Hippocampal formation (tissue), 2 donors: ENCODE measurements around the gene EDRF1.
"Not testable (repeated sequence)": the region's sequence is repeated elsewhere in the genome, so short reads cannot be mapped to it uniquely, and the experiment has no call there.

Experiments
- DNase-seq, 2 donors: peaks; one replicate each; lab custom pipeline; 2025; lab: John Stamatoyannopoulos, UW

The EDRF1 gene, protein sequence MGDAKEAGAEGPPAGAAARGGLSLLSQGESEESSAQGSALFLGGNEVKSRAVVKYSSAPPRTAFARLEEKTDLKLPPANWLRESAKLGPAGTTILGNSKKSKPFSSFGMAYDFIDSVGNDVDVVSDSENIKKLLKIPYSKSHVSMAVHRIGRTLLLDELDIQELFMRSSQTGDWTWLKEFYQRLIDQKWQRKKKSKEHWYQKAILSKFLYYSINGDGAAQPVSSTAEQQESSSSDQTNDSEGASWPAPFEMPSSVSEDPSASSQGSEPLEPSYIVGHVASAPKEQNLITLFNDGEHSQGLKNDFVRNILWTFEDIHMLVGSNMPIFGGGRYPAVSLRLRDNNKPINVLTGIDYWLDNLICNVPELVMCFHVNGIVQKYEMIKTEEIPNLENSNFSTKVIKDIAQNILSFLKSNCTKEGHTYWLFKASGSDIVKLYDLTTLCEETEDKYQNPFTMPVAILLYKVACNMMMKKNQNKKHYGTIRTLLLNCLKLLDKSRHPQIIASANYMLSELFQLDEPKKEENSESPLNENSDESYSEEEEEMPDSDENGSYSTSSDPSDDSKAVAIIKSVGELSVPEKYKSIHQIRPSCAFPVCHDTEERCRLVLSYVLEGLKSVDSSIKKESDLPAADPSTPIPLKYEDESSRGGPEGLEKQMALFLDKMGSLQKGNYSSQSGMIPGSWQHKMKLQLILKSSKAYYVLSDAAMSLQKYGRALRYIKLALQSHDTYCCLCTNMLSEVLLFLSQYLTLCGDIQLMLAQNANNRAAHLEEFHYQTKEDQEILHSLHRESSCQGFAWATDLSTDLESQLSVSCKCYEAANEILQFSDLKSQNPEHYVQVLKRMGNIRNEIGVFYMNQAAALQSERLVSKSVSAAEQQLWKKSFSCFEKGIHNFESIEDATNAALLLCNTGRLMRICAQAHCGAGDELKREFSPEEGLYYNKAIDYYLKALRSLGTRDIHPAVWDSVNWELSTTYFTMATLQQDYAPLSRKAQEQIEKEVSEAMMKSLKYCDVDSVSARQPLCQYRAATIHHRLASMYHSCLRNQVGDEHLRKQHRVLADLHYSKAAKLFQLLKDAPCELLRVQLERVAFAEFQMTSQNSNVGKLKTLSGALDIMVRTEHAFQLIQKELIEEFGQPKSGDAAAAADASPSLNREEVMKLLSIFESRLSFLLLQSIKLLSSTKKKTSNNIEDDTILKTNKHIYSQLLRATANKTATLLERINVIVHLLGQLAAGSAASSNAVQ

DNA sequence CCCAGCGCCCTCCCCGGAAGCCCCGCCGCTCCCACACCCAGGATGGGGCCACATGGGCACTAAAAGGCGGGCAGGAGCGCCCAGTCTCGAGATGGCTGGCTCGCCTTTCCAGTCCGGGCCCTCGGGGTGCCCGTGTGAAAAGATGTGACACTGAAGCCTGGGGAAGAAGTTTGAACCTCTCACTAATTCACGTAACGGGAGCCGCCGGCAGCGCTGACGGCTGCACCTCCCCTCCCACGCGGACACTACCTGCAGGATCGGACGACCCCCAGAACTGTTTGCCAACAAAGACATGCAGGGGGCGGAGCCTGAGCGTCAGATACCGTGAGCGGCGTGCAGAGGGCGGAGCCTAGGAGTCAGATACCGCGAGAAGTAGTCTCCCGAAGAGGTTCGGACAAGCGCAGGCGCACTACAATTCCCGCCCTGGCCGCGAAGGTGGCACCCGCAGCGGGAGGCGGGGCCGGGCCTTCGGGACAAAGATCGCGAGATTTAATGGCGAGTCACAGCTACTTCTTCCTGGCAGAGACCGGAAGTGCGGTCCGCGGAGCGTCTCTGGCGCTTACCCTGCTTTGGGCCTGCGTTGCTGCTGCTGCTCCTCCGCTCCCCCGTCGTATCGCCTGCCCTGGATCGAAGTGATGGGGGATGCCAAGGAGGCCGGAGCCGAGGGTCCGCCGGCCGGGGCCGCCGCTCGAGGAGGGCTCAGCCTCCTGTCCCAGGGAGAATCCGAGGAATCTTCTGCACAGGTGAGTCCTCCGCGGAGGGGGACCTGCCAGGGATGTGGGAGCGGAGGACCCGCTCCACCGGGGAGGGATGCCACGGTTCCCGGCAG, at the start of gene EDRF1:
Gene EDRF1 (plus strand): TSS at position 537 of the 829 bp plus-strand sequence. CDS start 99 bp downstream, at position 636.
- peak; percentile 98 for DNase-seq

DNA sequence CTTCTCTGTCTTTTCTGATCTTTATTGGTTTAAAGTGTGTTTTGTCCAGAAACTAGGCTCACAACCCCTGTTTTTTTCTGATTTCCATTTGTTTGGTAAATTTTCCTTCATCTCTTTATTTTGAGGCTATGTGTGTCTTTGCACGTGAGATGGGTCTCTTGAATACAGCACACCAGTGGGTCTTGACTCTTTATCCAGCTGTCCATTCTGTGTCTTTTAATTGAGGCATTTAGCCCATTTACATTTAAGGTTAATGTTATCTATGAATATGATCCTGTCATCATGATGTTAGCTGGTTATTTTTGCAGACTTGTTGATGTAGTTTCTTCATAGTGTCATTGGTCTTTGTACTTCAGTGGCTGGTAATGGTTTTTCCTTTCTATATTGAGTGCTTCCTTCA, 46.6 kb upstream of the EDRF1 start:
- DNase-seq: no peak

DNA sequence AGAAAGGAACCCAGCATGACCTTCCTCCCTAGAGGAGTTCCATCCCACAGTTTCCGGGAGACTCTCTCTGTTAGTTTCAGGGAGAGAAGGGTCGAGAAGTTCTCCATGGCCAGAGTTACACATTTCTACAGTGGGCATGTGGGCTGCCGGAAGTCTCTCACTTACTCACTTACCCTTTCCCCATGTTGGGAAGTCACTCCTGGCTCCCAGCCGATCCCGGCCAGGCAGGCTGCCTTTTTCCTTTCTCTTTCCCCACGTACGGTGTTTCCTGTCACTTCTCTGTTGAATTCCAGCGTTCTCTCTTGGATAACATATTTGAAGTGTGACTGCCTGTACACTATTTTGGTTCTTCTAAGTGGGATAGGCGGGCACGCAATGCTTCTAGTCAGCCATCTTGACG, 40.1 kb upstream of the EDRF1 start:
- no peak for DNase-seq

DNA sequence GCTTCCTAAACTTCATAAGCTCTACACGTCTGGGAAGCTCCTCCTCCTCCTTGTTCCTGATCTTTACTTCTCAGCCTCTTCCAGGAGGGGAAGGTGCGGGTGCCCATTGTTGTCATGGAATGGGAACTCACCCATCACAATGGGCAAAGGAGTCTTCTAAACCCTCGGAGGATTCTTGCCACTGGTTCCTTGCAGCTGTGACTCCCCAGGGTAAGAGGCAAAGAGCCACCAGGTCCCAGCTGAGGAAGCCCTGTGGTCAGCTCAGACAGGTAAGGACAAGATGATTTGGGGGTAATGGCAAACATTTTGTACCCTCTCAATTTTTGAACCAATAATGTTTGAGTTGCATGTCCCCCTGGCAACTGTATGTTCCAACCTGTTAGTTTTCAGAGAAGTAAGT, 36.4 kb upstream of the EDRF1 start, which contains the start of gene TEX36:
Gene TEX36 (minus strand): TSS at position 101 of the 400 bp plus-strand sequence. CDS start 174 bp downstream, outside the sequence.
- DNase-seq: no peak

DNA sequence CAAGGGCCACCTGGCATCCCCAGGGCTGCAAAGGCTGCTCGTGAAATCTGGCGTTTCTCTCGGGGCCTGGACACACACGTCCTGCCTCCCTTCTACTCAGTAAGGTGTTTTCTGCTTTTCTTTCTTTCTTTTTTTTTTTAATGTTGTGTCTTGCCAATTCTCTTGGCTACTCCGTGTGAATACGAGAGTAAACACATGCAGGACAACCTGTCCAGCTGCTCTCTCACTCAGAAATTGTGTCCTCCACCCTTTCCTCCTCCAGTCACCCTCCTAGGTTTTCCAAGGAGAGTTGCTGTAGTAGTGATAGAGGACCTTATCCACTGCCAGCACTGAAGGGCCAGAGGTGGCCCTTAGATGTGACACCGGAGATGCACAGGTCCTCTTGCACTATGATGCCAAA, 35.7 kb upstream of the EDRF1 start:
- no peak for DNase-seq

DNA sequence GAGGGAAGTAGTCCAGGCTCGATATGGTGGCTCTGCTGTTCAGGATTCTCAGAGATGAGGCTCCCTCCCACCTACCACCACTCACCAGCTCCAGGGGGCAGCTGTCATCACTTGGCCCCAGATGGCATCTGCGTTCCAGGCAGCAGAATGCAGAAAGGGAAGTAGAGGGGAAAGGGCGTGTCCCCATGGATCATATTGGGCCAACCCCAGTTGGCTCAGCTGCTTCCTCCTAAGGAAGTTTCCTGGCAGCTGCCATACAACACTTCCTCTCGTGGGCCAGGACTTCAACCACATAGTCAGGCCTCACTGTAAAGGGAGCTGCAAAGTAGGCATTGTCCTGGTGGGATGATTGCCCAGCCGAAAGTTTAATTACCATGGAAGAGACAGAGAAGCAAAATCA, 34.9 kb upstream of the EDRF1 start:
- no peak for DNase-seq

DNA sequence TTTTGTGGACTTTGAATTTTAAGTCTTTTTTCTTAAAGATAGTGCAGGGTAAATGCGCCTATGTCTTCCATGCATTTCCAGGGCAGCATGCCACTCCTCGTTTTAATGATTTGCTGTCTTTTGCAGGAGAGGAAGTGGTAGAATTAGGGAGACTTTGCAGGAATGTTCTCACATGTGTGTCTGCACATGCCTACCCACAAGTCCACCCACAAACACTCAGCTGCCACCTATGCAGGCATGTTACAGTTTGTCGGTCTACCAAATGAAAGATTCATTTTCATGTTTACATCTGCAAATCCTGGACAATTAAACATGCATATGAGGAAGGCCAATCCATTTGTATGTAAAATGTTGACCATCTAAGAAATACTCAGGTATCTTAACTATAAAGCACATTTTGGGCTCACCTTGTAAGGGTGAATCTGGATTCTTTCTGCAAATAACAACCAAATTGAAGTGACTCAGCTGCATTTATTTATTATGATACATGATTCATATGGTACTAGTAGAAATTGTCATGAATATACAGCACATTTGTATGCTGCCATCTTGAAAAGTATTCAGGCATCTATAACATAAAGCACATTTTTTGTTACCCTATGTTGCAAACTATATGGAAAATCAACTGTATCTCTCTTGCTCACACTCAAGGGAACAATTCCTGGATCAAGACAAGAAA, 31.9 kb upstream of the EDRF1 start:
- no peak for DNase-seq

DNA sequence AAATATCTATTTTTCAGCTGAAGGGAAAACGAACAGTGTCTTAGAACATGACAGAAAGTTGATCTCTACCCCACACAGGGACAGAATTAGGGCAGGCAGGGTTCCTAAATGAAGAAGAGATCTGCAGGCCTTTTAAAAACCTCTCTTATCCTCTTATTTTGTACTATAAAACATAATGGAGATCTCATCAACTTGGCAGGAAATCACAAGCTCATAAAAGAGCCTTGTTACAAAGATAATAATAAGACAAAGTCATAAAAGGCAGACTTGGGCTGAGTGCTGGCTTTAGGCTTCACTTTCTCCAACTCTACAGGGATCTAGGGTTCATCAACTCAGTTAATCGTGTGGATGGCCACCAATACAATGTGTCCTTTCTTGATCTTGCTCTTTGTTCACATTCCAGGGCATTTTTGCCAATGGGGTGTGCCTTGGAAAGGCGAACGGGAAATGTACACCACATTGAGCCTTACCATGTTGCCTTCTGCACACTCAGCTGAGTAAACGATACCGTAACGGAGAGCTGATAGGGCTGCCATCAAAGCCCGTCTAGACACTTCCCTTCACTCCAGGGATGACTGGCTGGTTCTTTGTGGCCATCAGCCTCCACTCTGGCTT, 29.4 kb upstream of the EDRF1 start:
- no peak for DNase-seq

DNA sequence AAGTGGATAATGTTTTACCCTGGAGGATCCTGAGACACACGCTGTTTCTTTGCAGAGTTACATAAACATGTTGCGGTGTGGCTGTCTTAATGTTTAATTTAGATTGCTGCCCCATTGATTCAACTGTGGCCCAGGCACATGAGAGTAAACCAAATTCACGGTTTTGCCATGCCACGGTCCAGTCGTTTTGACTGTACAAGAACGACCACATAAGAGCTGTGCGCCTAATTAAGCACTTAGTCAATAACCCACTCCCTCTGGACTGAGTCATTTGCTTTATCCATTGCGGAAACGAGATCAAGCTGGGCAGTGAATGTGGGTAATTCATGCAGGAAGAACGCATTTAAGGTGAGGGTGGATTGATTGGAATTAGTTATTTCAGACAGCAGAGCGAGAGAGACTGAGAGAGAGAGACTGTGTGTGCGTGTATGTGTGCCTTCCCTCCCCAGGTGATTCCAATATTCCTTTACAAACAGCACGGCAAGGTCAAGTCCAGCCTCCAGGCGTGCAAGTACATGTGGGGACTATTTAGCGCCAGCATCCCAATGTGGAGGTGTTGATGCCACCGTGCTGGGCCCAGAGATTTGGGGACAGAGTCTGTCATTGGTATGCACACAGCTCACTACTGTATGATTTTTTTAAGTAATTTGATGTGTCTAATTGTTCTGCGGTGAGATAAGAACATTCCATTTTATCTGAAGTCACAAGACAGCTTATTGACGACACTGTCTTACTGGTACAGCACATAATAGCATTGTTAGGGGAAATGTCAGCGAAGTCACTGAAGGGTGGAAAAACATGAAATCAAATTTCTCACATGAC, 28.1 kb upstream of the EDRF1 start:
- DNase-seq: no peak

DNA sequence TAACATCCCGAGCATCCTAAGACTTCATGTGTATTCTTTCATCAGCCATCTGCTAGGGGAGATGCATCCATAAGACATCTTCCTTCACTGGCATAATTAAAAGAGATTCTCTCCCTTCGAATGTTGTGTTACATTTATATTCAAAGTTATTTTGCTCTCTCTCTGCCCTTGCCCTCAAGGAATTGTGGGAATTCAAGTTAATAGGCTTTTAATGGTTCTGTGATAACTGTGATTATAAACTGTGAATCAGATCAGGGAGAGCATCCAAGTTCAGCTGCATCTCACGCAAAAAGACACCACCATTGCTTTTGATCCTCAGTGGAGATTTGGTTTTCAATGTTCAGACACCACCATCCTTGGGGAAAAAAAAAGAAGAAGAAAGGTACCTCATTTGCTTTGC, 27.3 kb upstream of the EDRF1 start:
- no peak for DNase-seq

DNA sequence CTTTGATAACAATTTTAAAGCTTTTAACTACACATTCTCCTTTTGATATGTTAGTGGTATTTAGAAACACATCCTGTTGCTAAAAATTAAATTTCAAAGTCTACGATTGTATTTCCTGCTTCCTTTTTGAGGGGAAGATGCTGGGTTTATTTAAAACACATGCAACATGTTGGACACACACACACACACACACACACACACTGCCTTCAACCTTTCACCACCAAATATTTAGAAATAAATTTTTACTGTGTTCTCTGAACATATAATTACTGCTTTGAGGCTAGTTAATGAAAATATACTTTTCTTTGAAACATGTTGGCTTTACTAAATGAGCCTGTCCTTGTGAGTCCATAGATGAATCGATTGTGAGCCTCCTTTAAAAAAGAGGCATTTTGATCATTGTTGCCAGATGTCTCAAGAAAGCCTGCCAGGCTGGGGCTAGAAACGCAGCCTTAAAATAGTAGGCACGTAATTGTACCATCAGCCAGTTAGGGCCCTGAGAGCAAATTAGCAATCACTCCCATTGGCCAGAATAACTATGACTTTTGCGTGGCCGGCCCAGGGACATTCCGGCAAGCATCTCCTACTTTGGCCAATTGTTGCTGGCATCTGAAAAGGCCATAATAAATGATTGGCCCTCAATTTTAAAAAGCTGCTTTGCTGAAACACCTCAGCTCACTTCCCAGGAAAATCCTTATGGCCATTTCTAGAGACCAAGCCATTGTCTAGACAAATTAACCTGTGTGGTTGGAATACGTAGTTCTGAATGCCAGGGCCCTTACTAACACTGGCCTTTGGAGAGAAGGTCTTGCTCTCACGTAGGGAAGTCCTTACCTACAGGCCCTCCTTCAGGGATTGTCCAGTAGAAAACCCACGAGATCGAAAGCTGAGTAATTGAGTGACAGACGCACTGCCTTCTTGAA, 26.6 kb upstream of the EDRF1 start:
- no peak for DNase-seq

DNA sequence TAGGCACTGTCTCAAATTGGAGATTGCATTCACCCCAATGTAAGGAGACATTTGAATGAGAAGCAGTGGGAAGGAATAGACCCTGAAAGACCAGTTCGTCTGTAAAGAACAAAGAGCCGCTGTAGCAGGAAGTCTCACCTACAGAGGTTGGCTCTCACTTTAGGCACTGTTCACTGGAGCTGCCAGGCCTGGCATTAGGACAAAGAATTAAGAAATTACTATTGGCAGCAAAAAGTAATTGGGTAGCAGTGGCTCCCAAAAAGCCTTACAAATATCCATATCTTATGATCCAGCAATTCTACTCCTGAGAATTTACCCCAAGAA, 26.0 kb upstream of the EDRF1 start:
- DNase-seq: no peak

DNA sequence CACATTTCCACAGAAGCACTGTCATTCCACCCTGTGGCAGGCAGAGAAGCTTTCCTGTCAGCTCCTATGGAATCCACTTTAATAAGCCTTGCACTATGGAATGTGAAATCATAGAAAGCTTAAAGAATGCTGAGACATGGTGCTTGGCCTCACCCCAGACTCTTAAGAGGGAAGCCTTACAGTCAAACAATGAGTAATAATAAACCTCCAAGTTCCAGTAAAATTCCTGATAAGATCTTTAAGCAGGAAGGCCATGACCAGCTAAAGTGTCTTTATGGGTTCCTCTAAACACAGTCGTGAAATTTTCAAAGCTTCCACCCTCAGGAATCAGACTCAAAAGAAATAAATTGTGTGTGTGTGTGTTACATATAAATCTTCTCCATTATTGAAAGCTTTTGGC, 24.6 kb upstream of the EDRF1 start:
- no peak for DNase-seq

DNA sequence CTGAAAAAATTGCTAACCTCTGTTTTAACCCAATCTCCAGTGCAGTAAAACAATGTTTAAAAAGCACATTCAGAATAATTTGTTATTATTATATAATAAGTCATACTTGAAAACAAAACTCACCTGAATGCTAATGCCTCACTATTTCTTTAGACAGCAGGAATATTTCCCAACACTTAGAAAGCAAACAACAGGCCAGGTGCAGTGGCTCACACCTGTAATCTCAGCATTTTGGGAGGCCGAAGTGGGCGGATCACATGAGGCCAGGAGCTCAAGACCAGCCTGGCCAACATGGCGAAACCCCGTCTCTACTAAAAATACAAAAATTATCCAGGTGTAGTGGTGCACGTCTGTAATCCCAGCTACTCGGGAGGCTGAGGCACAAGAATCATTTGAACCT, 22.6 kb upstream of the EDRF1 start:
- not testable (repeated sequence) for DNase-seq

DNA sequence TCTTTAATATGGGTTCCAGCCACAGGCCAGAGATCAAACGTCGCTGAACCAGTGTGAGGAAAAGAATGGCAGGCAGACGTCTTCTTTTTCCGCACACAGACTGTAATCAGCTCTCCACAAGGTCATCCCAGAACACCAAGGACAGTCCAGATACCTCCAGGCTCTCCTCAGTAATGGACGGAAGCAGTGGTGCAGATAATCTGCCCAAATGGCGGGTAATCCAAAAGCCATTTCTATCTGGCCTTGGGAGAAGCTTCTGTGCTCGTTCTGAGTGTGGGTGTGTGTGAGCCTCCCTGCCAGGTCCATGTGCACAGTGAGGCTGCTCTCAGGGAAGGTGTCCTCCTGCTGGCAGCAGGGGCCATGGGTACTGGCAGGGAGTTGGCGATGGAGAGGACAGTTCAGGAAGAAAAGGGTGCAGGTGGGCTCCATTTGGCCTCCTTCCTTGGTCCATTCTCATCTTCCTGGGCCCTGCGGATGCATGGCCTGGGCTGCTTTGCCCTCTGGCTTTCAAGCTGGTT, 21.0 kb upstream of the EDRF1 start:
- DNase-seq: no peak

DNA sequence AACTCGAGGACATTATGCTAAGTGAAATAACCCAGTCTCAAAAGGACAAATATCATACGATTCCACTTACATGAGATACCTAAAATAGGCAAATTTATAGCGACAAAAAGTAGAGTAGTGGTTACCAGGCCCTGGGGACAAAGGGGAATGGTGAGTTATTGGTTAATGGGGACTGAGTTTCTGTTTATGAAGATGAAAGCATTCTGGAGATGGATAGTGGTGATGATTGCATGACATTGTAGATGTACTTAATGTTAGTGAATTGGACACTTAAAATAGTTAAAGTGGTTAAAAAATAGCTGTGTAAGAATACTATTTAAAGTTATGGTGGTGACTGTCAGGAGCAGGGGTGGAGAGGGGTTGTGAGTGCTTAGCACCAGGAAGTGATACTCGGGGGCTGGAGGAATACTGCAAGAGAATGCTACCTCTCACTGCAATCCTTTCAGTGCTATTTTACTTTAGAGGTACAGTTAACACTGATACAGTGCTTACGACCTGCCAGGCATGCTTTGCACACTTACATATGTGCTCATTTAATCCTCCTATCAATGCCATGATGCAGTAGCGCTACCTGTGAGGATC, 19.9 kb upstream of the EDRF1 start:
- no peak for DNase-seq

DNA sequence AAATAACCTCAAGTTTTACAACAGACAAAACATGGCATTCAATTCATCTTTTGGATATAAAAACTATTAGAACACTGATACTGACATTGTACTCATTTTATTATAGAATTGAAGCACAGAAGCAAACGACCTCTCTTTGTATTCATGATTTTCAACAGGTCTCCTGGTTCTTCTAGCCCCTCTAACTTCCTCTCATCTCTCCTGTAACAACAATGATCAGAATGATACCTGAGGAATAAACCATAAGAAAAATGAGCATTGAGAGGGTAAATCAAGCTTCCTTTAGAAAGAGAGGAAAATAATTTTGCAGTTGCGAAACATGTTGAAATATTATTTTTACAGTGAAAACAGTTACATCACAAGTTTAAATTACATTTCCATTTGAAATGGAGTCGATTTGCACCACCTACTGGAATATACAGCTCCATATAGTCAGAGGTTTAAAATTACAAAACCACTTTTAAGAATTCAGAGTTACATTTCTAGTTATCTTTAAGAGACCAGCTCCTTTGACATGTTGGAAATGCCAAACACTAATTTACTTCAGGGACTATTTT, 19.1 kb upstream of the EDRF1 start:
- no peak for DNase-seq
